Thyroid gland (tissue), 4 donors: ENCODE data around the gene HACD4.

Source experiments
- CTCF ChIP-seq, 6 experiments: fragments of 200-600 bp in 3 of 6; fragments of 450-650 bp in 3 of 6; sonication (generic) in 3 of 6; IDR thresholded peaks; one replicate each; pipeline ENCODE4 v1.5.1; 2016 to 2019; ENCODE audit warnings: antibody characterized with exemption in 6 of 6, mild to moderate bottlenecking in 2 of 6, inconsistent platforms in 1 of 6, moderate library complexity in 1 of 6
- POLR2A ChIP-seq, 2 donors: fragments of 450-650 bp; IDR thresholded peaks; one replicate each; pipeline ENCODE4 v1.6.1; 2017; ENCODE audit warnings: antibody characterized with exemption in 2 of 2, mild to moderate bottlenecking in 2 of 2, moderate library complexity in 1 of 2

DNA sequence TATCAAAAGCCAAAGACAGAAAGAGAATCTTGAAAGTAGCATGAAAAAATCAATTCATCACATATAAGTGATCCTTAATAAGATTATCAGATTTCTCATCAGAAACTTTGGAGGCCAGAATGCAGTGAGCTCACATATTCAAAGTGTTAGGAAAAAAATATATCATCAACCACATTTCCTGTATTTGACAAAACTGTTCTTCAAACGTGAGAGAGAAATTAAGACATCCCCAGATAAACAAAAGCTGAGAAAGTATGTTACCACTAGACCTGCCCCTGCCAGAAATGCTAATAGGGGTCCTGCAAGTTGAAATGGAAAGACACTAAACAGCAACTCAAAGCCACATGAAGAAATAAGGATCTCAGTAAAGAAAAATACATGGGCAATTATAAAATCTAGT, 29.9 kb downstream of the HACD4 start:
- TF ChIP-seq CTCF (IDR thresholded peaks at IDR 0.05) (no peak), POLR2A (IDR thresholded peaks at IDR 0.05) (no peak)
